Neural crest cell (in vitro differentiated cells): ENCODE results near the gene GPANK1. TPM values are rescaled to one million over a fixed set of nuclear protein-coding genes. Genes with fewer than 3 reads are reported as not detected.

Source experiments
- DNase-seq: peaks from one replicate; pipeline ENCODE4 v3.0.0; 2021; ENCODE audit warnings: low read depth, mixed read lengths, low spot score
- H3K27ac Mint-ChIP-seq: one replicate; pipeline ENCODE4 v1.8.0; 2021; ENCODE audit warnings: mild to moderate bottlenecking, mixed read lengths; ENCODE audit not compliant: unreplicated experiment
- H3K27me3 Mint-ChIP-seq: 2 replicates; pipeline ENCODE4 v1.8.0; 2021; ENCODE audit warnings: low read depth, mild to moderate bottlenecking, mixed read lengths
- H3K36me3 Mint-ChIP-seq: 2 replicates; pipeline ENCODE4 v1.8.0; 2021; ENCODE audit warnings: low read depth, mild to moderate bottlenecking, mixed read lengths
- H3K4me1 Mint-ChIP-seq: 2 replicates; pipeline ENCODE4 v1.8.0; 2021; ENCODE audit warnings: mixed read lengths
- H3K4me3 Mint-ChIP-seq: one replicate; pipeline ENCODE4 v1.8.0; 2021; ENCODE audit warnings: mild to moderate bottlenecking, mixed read lengths
- H3K9me3 Mint-ChIP-seq: 2 replicates; pipeline ENCODE4 v1.8.0; 2021; ENCODE audit warnings: mixed read lengths
- total RNA-seq: library from RNA; stranded (reverse); gene quantifications from 2 replicates; pipeline ENCODE4 v1.2.1, GENCODE V29; 2021
- TF ChIP-seq, protein P1 (sequence below): fragments of 200-600 bp; sonication (generic); conservative IDR thresholded peaks from 2 replicates; pipeline ENCODE4 v1.5.0; 2021; ENCODE audit warnings: antibody characterized with exemption, mild to moderate bottlenecking

GPANK1 gene
- total RNA-seq, 1 donor from 2014 or later = 16.8 TPM

DNA sequence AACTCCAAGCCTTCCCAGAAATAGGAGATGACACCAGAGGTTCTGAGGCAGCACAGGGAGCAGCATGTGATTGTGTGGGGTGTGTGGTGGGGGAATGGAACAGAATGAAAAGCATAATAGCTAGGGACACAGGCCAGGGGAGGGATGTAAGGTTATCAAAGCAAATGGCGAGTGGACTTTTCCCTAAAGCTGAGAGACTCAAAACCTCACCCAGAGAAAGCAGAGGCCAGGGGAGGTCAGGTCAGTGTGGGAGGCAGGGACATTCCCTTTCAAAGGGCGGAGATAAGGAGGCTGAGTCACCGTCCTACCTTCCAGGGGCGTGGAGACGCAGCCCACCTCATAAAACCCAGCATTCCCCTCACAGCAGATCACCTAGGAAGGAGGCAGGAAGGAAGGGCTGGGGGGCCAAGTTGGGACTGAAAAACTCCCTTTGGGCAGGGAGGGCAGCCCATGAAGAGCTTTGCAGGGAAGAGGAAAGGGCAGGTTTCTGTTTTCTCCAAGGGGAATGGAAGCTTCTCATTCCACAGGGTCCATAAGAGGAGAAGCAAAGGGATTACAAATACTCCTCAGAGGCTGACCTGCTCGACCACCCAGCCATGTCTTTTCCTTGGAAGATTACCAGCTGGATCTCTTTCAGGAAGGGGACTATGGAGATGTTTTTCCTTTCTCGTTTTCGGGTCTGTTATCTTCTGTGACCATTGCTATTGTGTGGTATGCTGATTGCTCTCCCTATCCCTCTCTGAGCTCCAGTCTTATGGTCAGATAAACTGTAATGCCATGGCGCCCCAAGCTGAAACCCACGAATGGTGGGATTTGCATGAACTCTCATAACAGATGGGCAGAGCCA lies 25.7 kb upstream of the GPANK1 start:
- Mint-ChIP-seq H3K27ac (peak overlapping the region; percentile 83), H3K4me3 (no peak overlapping the region), H3K27me3 (no peaks in the 10 kb centered on the region), H3K4me1 (no peaks in the 10 kb centered on the region), H3K36me3 (peaks cover 9% of the 10 kb centered on the region), H3K9me3 (no peaks in the 10 kb centered on the region)
- DNase-seq = no peak
- TF ChIP-seq, protein P1, sequence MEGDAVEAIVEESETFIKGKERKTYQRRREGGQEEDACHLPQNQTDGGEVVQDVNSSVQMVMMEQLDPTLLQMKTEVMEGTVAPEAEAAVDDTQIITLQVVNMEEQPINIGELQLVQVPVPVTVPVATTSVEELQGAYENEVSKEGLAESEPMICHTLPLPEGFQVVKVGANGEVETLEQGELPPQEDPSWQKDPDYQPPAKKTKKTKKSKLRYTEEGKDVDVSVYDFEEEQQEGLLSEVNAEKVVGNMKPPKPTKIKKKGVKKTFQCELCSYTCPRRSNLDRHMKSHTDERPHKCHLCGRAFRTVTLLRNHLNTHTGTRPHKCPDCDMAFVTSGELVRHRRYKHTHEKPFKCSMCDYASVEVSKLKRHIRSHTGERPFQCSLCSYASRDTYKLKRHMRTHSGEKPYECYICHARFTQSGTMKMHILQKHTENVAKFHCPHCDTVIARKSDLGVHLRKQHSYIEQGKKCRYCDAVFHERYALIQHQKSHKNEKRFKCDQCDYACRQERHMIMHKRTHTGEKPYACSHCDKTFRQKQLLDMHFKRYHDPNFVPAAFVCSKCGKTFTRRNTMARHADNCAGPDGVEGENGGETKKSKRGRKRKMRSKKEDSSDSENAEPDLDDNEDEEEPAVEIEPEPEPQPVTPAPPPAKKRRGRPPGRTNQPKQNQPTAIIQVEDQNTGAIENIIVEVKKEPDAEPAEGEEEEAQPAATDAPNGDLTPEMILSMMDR = no peak

DNA sequence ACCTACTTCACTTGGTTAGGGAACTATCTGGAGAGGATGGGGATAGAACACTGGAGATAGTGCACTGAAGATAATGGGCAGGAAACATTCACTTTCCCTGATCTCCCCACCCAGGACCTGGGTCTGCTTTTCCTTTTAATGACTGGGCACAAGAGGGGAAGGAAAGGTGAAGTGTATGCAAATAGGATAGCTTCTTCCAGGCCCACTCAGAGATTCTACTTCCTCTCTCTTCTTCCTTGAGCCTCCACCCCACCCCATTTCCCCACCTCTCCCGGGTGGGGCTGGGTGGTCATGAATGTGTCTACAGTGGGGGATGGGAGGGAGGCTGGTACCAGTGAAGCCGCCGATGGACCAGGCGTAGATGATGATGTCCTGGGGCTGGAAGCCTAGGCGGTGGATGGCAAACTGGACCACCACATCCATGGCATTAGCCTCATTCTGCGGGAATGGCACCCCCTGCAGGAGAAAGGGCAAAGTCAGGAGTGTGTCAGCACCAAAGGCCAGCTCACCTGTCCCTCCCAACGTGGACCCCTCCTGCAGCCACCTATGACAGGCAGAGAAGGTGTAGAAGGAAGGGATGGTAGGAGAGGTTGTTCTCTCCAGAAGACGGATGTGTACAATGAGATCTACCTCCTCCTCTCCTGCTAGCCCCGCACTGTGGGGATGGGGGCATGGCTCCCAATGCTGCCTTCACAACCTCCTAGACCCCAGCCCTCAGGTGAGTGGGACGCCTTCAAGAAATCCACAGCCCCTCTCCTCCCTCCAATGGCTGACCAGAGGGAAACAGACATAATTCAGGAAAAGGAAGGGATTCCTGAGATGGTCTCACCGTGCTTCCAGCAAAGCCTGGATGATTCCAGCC lies 24.7 kb upstream of the GPANK1 start:
- no peak for DNase-seq
- Mint-ChIP-seq H3K9me3 (no peaks in the 10 kb centered on the region), H3K27ac (no peak overlapping the region), H3K36me3 (peaks cover 6% of the 10 kb centered on the region), H3K4me3 (no peak overlapping the region), H3K27me3 (no peaks in the 10 kb centered on the region), H3K4me1 (no peaks in the 10 kb centered on the region)
- TF ChIP-seq, protein P1 = peak; percentile 41

DNA sequence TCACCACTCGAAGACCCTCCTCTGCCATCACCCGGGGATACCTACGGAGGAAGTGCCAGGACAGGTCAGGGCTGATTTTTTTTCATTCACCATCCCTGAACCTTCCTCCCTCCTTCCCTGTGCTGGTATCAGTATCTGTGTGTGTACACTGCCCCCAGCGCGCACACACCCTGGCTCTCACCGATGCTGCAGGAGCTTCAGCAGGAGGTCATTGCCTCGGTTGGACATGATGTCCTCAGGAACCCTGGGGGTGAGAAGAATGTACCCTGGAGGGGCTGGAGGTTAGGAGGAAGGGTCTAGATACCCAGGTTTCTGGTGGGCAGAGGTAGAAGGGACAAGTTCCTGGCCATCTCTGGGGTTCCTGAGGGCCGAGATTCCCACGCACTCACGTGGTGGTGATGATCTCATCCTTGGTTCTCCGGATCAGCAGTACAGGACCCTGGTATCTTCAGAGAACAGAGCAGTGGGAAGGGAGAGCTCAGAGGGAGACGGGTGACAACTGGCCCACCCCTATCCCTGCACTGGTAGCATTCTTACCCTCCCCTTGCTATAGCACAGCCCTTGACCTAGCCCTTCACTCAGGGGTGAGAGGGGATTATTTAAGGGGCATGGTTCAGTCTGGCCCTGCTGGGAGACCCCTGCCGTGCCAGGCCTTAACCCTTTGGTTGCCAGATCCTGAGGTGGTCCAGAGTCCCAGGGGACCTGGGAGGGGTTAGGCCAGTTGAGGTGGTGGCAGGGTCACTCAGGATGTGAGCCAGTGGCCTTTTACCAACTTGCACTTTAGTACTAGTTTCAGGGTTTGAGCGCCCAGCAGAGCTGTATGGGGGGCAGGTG lies 23.3 kb upstream of the GPANK1 start:
- no peak for DNase-seq
- H3K36me3 Mint-ChIP-seq = peaks cover 6% of the 10 kb centered on the region
- H3K27ac Mint-ChIP-seq = peak overlapping the region; percentile 57
- TF ChIP-seq, protein P1 = no peak
- H3K4me3 Mint-ChIP-seq = no peak overlapping the region
- H3K27me3 Mint-ChIP-seq = no peaks in the 10 kb centered on the region
- H3K4me1 Mint-ChIP-seq = peaks cover 6% of the 10 kb centered on the region
- H3K9me3 Mint-ChIP-seq = no peaks in the 10 kb centered on the region

DNA sequence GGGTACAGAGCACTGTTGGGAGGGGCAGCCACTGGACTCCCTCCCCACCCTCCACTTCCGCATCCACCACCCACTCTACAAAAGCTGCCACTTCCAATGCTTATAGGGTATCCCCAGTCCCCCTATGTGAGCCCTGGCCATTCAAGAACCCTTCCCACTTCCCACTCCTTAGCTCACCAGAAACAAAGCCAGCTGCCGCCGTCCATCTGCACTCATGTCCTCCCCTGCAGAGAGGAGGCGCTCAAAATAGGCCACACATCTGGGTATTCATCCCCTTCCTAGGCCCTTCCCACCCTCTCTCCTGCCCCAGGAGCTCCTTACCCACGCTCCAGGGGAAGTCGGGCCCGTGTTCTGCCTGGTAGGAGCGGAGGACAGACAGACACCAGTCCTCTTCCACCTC lies 22.5 kb upstream of the GPANK1 start:
- TF ChIP-seq, protein P1 = no peak
- Mint-ChIP-seq H3K4me3 (no peak overlapping the region), H3K27ac (no peak overlapping the region), H3K36me3 (peaks cover 6% of the 10 kb centered on the region), H3K9me3 (no peaks in the 10 kb centered on the region), H3K4me1 (peaks cover 12% of the 10 kb centered on the region), H3K27me3 (no peaks in the 10 kb centered on the region)
- no peak for DNase-seq

DNA sequence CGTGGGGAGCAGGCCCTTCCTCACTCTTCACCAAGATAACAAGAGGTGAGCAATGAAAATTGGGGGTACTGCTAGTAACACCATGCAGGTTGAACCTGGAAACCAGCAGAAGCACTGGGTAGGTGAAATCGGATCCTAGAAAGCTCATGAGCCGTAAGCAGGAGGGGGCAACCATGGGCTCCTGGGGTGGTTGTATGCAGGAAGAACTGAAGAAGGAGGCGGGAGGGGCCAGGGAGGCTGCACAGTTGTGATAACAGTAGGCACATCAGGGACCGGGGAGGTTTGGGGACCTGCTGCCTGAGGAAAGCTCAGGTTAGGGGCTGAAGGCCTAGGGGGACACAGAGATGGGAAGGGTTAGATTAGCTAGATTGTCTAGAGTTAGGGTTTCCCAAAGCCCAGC lies 21.7 kb upstream of the GPANK1 start:
- DNase-seq = no peak
- TF ChIP-seq, protein P1 = no peak
- Mint-ChIP-seq H3K4me1 (peaks cover 17% of the 10 kb centered on the region), H3K4me3 (no peak overlapping the region), H3K27me3 (peaks cover 6% of the 10 kb centered on the region), H3K27ac (no peak overlapping the region), H3K9me3 (no peaks in the 10 kb centered on the region), H3K36me3 (peaks cover 6% of the 10 kb centered on the region)
